Breast epithelium (tissue), 3 donors: ENCODE data around the gene HYDIN.
"Not testable (repeated sequence)": the region's sequence is repeated elsewhere in the genome, so short reads cannot be mapped to it uniquely, and the experiment has no call there.

Source experiments
- CTCF ChIP-seq, 3 donors: fragments of 450-650 bp; IDR thresholded peaks; one replicate each; pipeline ENCODE4 v1.5.1; 2016 to 2017; ENCODE audit warnings: antibody characterized with exemption in 3 of 3, mild to moderate bottlenecking in 3 of 3, moderate library complexity in 3 of 3
- POLR2AphosphoS5 ChIP-seq, 3 donors: sonication (generic); formaldehyde crosslinking; IDR thresholded peaks; one replicate each; pipeline ENCODE4 v1.6.1; 2017; ENCODE audit warnings: antibody characterized with exemption in 3 of 3

GRCh38 chr16:70851299-70851698, 379.2 kb downstream of the HYDIN start:
- not testable (repeated sequence) for TF ChIP-seq CTCF, POLR2AphosphoS5 (IDR thresholded peaks at IDR 0.05)
